SHP77 treated with DMSO at 0.1 percent for 48 hours (cell line): ENCODE results near the gene NID2.

Experiments used
- DNase-seq: peaks from one replicate; lab custom pipeline; 2025; lab: John Stamatoyannopoulos, UW

NID2 gene

GRCh38 chr14:52080808-52081755 lies 12.2 kb upstream of the NID2 start:
- no peak for DNase-seq

- DNase-seq = no peak
Measured at GRCh38 chr14:52080158-52080800, 11.4 kb upstream of the NID2 start.

- no peak for DNase-seq
Measured at GRCh38 chr14:52079239-52079959, 10.5 kb upstream of the NID2 start.

GRCh38 chr14:52078721-52079120 lies 9.9 kb upstream of the NID2 start:
- DNase-seq = no peak

GRCh38 chr14:52078095-52078531 lies 9.3 kb upstream of the NID2 start:
- DNase-seq = no peak

GRCh38 chr14:52077256-52077979 lies 8.6 kb upstream of the NID2 start:
- no peak for DNase-seq

- DNase-seq = no peak
Measured at GRCh38 chr14:52076334-52076733, 7.5 kb upstream of the NID2 start.

- no peak for DNase-seq
Measured at GRCh38 chr14:52075371-52075770, 6.5 kb upstream of the NID2 start.

GRCh38 chr14:52073251-52073650 lies 4.4 kb upstream of the NID2 start:
- DNase-seq = no peak

GRCh38 chr14:52072266-52072780 lies 3.5 kb upstream of the NID2 start:
- DNase-seq = no peak

GRCh38 chr14:52071675-52072074 lies 2.8 kb upstream of the NID2 start:
- no peak for DNase-seq

- DNase-seq = no peak
Measured at GRCh38 chr14:52070051-52070431, 1.2 kb upstream of the NID2 start.

GRCh38 chr14:52069307-52070050 lies 620 bp upstream of the NID2 start:
- no peak for DNase-seq

- DNase-seq = no peak
Measured at GRCh38 chr14:52067873-52068614, 815 bp downstream of the NID2 start.

- no peak for DNase-seq
Measured at GRCh38 chr14:52064174-52064573, 4.7 kb downstream of the NID2 start.

- DNase-seq = no peak
Measured at GRCh38 chr14:52063052-52063462, 5.8 kb downstream of the NID2 start.

- DNase-seq = no peak
Measured at GRCh38 chr14:52061890-52062289, 7.0 kb downstream of the NID2 start.

GRCh38 chr14:52061390-52061789 lies 7.5 kb downstream of the NID2 start:
- DNase-seq = no peak

- DNase-seq = no peak
Measured at GRCh38 chr14:52060080-52060479, 8.8 kb downstream of the NID2 start.

- no peak for DNase-seq
Measured at GRCh38 chr14:52059649-52060048, 9.2 kb downstream of the NID2 start.
